Measurements from ENCODE around the gene LMBRD1.

Gene LMBRD1

GRCh38 chr6:69699655-69700054 is 97.2 kb downstream of the LMBRD1 start:
- no peaks in the 10 kb centered on the region for H3K79me2 ChIP-seq (ENCODE audit: insufficient read depth, low read depth)
- no peak overlapping the region for H3K9ac ChIP-seq
- no peak overlapping the region for H3K4me2 ChIP-seq
- H3K27ac ChIP-seq = no peak overlapping the region
- TF ChIP-seq CTCF (conservative IDR thresholded peaks at IDR 0.05; ENCODE audit: low read depth, low read length) = no peak
- no peaks in the 10 kb centered on the region for H3K36me3 ChIP-seq (ENCODE audit: insufficient read depth)
- no peak overlapping the region for H2AFZ ChIP-seq (ENCODE audit: low read depth)
- no peaks in the 10 kb centered on the region for H3K27me3 ChIP-seq (ENCODE audit: insufficient read depth, low read depth)
- H4K20me1 ChIP-seq (ENCODE audit: insufficient read depth) = no peaks in the 10 kb centered on the region
- no peak overlapping the region for H3K4me3 ChIP-seq (IDR thresholded peaks at IDR 0.05; ENCODE audit: insufficient read depth, low read depth, low read length)
- no peaks in the 10 kb centered on the region for H3K4me1 ChIP-seq (ENCODE audit: low read depth, poor library complexity, severe bottlenecking)

GRCh38 chr6:69696273-69696672 is 100.5 kb downstream of the LMBRD1 start:
- H2AFZ ChIP-seq (ENCODE audit: low read depth) = no peak overlapping the region
- H3K4me1 ChIP-seq (ENCODE audit: low read depth, poor library complexity, severe bottlenecking) = no peaks in the 10 kb centered on the region
- H3K4me2 ChIP-seq = no peak overlapping the region
- no peak overlapping the region for H3K9ac ChIP-seq
- H3K79me2 ChIP-seq (ENCODE audit: insufficient read depth, low read depth) = no peaks in the 10 kb centered on the region
- H3K27me3 ChIP-seq (ENCODE audit: insufficient read depth, low read depth) = no peaks in the 10 kb centered on the region
- H3K4me3 ChIP-seq (IDR thresholded peaks at IDR 0.05; ENCODE audit: insufficient read depth, low read depth, low read length) = no peak overlapping the region
- no peaks in the 10 kb centered on the region for H3K36me3 ChIP-seq (ENCODE audit: insufficient read depth)
- H4K20me1 ChIP-seq (ENCODE audit: insufficient read depth) = no peaks in the 10 kb centered on the region
- no peak overlapping the region for H3K27ac ChIP-seq
- no peak for TF ChIP-seq CTCF (conservative IDR thresholded peaks at IDR 0.05; ENCODE audit: low read depth, low read length)

- no peak overlapping the region for H3K4me2 ChIP-seq
- H3K4me3 ChIP-seq (IDR thresholded peaks at IDR 0.05; ENCODE audit: insufficient read depth, low read depth, low read length) = no peak overlapping the region
- no peaks in the 10 kb centered on the region for H3K36me3 ChIP-seq (ENCODE audit: insufficient read depth)
- H3K4me1 ChIP-seq (ENCODE audit: low read depth, poor library complexity, severe bottlenecking) = no peaks in the 10 kb centered on the region
- no peak overlapping the region for H3K9ac ChIP-seq
- no peaks in the 10 kb centered on the region for H3K79me2 ChIP-seq (ENCODE audit: insufficient read depth, low read depth)
- H4K20me1 ChIP-seq (ENCODE audit: insufficient read depth) = no peaks in the 10 kb centered on the region
- H2AFZ ChIP-seq (ENCODE audit: low read depth) = no peak overlapping the region
- H3K27ac ChIP-seq = no peak overlapping the region
- H3K27me3 ChIP-seq (ENCODE audit: insufficient read depth, low read depth) = no peaks in the 10 kb centered on the region
- no peak for TF ChIP-seq CTCF (conservative IDR thresholded peaks at IDR 0.05; ENCODE audit: low read depth, low read length)
Observed at GRCh38 chr6:69693762-69694161, 103.0 kb downstream of the LMBRD1 start.

- Histone ChIP-seq H3K4me1 (ENCODE audit: low read depth, poor library complexity, severe bottlenecking) (no peaks in the 10 kb centered on the region), H2AFZ (ENCODE audit: low read depth) (no peak overlapping the region), H3K9ac (no peak overlapping the region), H3K27ac (no peak overlapping the region), H4K20me1 (ENCODE audit: insufficient read depth) (no peaks in the 10 kb centered on the region), H3K79me2 (ENCODE audit: insufficient read depth, low read depth) (no peaks in the 10 kb centered on the region), H3K4me2 (no peak overlapping the region), H3K27me3 (ENCODE audit: insufficient read depth, low read depth) (no peaks in the 10 kb centered on the region), H3K36me3 (ENCODE audit: insufficient read depth) (no peaks in the 10 kb centered on the region), H3K4me3 (IDR thresholded peaks at IDR 0.05; ENCODE audit: insufficient read depth, low read depth, low read length) (no peak overlapping the region)
- no peak for TF ChIP-seq CTCF (conservative IDR thresholded peaks at IDR 0.05; ENCODE audit: low read depth, low read length)
Observed at GRCh38 chr6:69690986-69691385, 105.8 kb downstream of the LMBRD1 start.

- Histone ChIP-seq H2AFZ (ENCODE audit: low read depth) (no peak overlapping the region), H4K20me1 (ENCODE audit: insufficient read depth) (no peaks in the 10 kb centered on the region), H3K4me1 (ENCODE audit: low read depth, poor library complexity, severe bottlenecking) (no peaks in the 10 kb centered on the region), H3K4me2 (no peak overlapping the region), H3K27me3 (ENCODE audit: insufficient read depth, low read depth) (no peaks in the 10 kb centered on the region), H3K79me2 (ENCODE audit: insufficient read depth, low read depth) (no peaks in the 10 kb centered on the region), H3K9ac (no peak overlapping the region), H3K36me3 (ENCODE audit: insufficient read depth) (no peaks in the 10 kb centered on the region), H3K4me3 (IDR thresholded peaks at IDR 0.05; ENCODE audit: insufficient read depth, low read depth, low read length) (no peak overlapping the region), H3K27ac (no peak overlapping the region)
- no peak for TF ChIP-seq CTCF (conservative IDR thresholded peaks at IDR 0.05; ENCODE audit: low read depth, low read length)
Observed at GRCh38 chr6:69680302-69680701, 116.5 kb downstream of the LMBRD1 start.
